MV-4-11 (cell line): Measurements from ENCODE around the gene FSTL4.
"Not testable (repeated sequence)": the region's sequence is repeated elsewhere in the genome, so short reads cannot be mapped to it uniquely, and the experiment has no call there.

Source experiments
- DNase-seq: peaks from one replicate; lab custom pipeline; 2025; lab: John Stamatoyannopoulos, UW

Gene FSTL4

GRCh38 chr5:133170756-133171387, 441.5 kb downstream of the FSTL4 start:
- not testable (repeated sequence) for DNase-seq

DNA sequence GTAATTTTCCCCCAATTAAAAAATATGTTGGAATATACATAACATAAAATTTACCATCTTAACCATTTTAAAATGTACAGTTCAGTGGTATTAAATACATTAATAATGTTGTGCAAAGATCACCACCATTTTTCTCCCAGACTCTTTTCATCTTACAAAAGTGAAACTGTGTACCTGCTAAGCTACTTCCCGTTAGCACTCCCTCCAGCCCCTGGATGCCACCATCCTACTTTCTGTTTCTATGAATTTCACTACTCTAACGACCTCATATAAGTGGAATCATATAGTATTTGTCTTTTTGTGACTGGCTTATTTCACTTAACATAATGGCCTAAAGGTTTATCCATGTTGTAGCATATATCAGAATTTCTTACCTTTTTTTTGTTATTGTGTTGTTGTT, 447.6 kb downstream of the FSTL4 start:
- no peak for DNase-seq

DNA sequence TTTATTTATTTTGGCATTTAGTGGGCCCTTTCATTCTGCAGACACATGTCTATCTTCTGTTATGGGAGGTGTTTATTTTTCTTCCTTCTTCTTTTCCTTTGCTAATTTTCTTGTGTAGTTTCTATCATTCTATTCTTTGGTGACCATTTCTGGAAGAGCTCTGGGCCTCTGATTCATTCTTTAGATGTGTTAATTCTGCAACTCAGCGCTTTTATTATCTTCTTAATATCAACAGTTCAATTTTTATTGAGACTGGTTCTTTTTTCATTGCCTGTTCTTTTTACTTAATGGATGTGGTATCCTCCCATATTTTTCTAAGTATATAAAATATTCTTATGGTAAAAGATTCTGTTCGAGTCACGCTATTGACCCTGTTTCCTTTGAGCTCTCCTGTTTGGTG, 448.5 kb downstream of the FSTL4 start:
- DNase-seq = no peak

GRCh38 chr5:133159543-133159942, 452.8 kb downstream of the FSTL4 start:
- no peak for DNase-seq

DNA sequence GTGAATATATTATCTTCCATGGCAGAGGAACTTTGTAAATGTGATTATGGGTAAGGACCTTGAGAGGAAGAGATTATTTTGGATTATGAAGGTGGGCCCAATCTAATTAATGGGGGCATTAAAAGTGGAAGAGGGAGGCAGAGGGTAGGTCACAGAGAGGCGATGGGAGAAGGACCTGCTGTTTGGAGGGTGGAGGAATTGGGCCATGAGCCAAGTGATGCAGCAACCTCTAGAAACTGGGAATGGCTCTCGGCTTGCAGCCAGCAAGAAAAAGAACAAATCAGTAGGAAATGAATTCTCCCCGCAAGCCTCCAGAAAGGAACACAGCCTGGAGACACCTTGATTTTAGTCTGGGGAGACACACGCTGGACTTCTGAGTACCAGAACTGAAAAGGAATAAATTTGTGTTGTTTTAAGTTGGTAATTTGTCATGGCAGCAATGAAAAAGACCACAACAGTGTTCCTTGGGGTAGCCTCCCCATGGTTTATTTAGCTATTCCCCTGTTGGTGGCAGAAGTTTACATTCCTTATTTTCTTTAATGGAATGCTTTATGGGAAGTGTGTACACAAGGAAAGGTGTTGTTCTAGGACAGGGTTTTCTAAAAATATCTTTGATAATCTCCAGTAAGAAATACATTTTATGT, 456.9 kb downstream of the FSTL4 start:
- no peak for DNase-seq

DNA sequence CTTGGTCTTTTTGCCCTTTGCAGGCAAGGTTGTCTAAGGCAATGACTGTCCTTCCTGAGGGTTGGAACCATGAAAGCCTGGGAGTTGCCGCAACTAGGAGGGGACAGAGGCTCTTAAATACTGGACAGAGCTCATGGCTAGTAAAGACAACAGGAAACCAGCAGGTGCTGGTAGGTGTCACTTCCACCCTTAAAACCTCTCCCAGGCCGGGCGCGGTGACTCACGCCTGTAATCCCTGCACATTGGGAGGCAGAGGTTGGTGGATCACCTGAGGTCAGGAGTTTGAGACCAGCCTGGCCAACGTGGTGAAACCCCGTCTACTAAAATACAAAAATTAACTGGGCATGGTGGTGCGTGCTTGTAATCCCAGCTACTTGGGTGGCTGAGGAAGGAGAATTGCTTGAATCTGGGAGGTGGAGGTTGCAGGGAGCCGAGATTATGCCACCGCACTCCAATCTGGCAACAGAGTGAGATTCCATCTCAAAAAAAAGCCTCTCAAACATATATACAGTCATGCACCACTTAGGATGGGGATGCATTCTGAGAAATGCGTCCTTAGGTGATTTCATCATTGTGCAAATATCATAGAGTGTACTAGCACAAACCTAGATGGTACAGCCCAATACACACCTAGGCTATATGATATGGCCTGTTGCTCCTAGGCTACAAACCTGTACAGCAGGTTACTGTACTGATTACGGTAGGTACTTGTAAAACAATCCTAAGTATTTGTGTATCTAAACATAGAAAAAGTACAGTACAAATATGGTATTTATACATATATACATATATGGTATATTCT, 457.9 kb downstream of the FSTL4 start:
- DNase-seq = no peak

DNA sequence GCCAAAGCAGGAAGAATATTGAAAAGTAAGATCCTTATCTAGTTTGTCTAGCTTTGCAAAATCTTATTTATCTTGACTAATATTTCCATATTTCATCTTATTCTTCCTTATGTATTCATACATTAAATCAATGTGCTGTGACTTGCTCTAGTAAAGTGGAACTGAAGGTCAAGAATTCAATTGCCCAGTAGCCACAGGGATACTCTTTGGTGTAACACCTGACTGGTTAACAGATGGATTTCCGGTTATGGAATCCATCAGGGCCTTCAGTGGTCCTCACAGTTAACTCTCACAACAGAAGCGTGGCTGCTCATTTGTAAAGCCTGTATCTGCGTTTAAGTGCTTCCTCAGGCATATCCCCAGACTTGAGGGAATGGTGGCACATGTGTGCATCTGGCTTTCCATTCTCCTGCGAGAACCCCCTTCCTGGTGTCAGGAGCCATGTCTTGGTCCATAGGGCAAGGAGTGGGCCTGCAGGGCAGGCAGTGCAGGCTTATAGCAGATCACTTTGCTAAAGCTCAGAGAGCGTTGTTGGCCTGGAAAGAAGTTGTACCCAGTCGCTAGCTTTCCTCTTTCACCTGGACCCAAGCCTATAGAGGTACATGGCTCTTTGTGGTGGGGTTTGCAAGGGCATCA, 461.3 kb downstream of the FSTL4 start:
- no peak for DNase-seq

DNA sequence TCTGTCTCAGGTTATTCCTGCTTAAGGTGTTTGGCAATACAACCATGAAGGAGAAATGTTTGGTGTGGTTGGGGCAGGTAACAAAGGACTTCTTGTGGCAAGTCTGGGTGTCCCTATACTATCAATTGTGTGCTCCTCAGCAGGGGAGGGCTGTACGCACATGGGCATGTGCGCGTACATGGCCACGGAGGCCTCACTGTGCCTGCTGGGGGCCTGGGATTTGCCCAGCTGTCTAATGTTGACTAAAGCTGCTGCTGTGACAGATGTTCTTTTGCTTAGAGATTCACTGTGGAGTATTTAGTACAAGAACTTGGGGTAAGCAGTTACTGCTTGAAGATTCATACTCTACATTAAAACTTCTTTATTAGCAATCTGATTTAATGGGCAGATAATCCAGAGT, 463.0 kb downstream of the FSTL4 start:
- no peak for DNase-seq

GRCh38 chr5:133147815-133148567, 464.4 kb downstream of the FSTL4 start:
- no peak for DNase-seq

- DNase-seq = peak; percentile 43
Observed at GRCh38 chr5:133147411-133147810, 464.9 kb downstream of the FSTL4 start.
